ENCODE data around the gene MTHFSD. TPM values are rescaled to one million over a fixed set of nuclear protein-coding genes. Genes with fewer than 3 reads are reported as not detected.

MTHFSD gene
- polyA plus RNA-seq, 4 donors: 7.6 to 22.2 (median 14.5) TPM

- Histone ChIP-seq H3K36me3 (ENCODE audit: control insufficient read depth in 3 of 3, insufficient read depth in 2 of 3, low read depth in 1 of 3, low read length in 3 of 3) (no peaks in the 10 kb centered on the region), H3K9me3 (ENCODE audit: control insufficient read depth in 2 of 2, insufficient read depth in 1 of 2, low read depth in 1 of 2, low read length in 1 of 2) (no peaks in the 10 kb centered on the region), H3K4me3 (ENCODE audit: low read depth in 1 of 3, low read length in 3 of 3) (no peak overlapping the region), H3K27ac (ENCODE audit: low read depth in 1 of 3, low read length in 2 of 3) (no peak overlapping the region), H3K27me3 (ENCODE audit: control insufficient read depth in 3 of 3, insufficient read depth in 3 of 3, low read length in 3 of 3) (peaks cover 36 to 88% (median 50%) of the 10 kb centered on the region in 3 donors), H3K4me1 (ENCODE audit: control insufficient read depth in 3 of 3, insufficient read depth in 2 of 3, low read depth in 1 of 3, low read length in 2 of 3) (peaks cover 0 to 4% (median 0%) of the 10 kb centered on the region in 3 donors)
- FAIRE-seq (no peak), DNase-seq (no peak)
- WGBS, 3 donors: 15 to 18% (median 17%) methylated on average over 31 to 33 of the region's 33 CpGs
Observed at GRCh38 chr16:86568677-86569623, 13.9 kb upstream of the MTHFSD start.

GRCh38 chr16:86567701-86568581 lies 12.9 kb upstream of the MTHFSD start:
- Histone ChIP-seq H3K4me3 (ENCODE audit: low read depth in 1 of 3, low read length in 3 of 3) (peak overlapping the region in 1 of 3 donors; percentile 10), H3K27ac (ENCODE audit: low read depth in 1 of 3, low read length in 2 of 3) (no peak overlapping the region), H3K27me3 (ENCODE audit: control insufficient read depth in 3 of 3, insufficient read depth in 3 of 3, low read length in 3 of 3) (peaks cover 34 to 82% (median 47%) of the 10 kb centered on the region in 3 donors), H3K9me3 (ENCODE audit: control insufficient read depth in 2 of 2, insufficient read depth in 1 of 2, low read depth in 1 of 2, low read length in 1 of 2) (no peaks in the 10 kb centered on the region), H3K4me1 (ENCODE audit: control insufficient read depth in 3 of 3, insufficient read depth in 2 of 3, low read depth in 1 of 3, low read length in 2 of 3) (peaks cover 0 to 5% (median 0%) of the 10 kb centered on the region in 3 donors), H3K36me3 (ENCODE audit: control insufficient read depth in 3 of 3, insufficient read depth in 2 of 3, low read depth in 1 of 3, low read length in 3 of 3) (no peaks in the 10 kb centered on the region)
- DNase-seq (peak in 1 of 2 donors; percentile 32), FAIRE-seq (no peak)
- 3 to 7% (median 4%) methylated on average over 49 to 116 of the region's 116 CpGs for WGBS, 3 donors

GRCh38 chr16:86566966-86567700 lies 12.1 kb upstream of the MTHFSD start:
- peaks cover 0 to 5% (median 0%) of the 10 kb centered on the region in 3 donors for H3K4me1 ChIP-seq (ENCODE audit: control insufficient read depth in 3 of 3, insufficient read depth in 2 of 3, low read depth in 1 of 3, low read length in 2 of 3)
- peak overlapping the region in 1 of 3 donors; percentile 10 for H3K4me3 ChIP-seq (ENCODE audit: low read depth in 1 of 3, low read length in 3 of 3)
- WGBS, 3 donors: 2 to 9% (median 3%) methylated on average over 48 to 88 of the region's 88 CpGs
- no peak for FAIRE-seq
- H3K27ac ChIP-seq (ENCODE audit: low read depth in 1 of 3, low read length in 2 of 3): peak overlapping the region in 1 of 3 donors; percentile 42
- no peaks in the 10 kb centered on the region for H3K36me3 ChIP-seq (ENCODE audit: control insufficient read depth in 3 of 3, insufficient read depth in 2 of 3, low read depth in 1 of 3, low read length in 3 of 3)
- peaks cover 31 to 75% (median 43%) of the 10 kb centered on the region in 3 donors for H3K27me3 ChIP-seq (ENCODE audit: control insufficient read depth in 3 of 3, insufficient read depth in 3 of 3, low read length in 3 of 3)
- H3K9me3 ChIP-seq (ENCODE audit: control insufficient read depth in 2 of 2, insufficient read depth in 1 of 2, low read depth in 1 of 2, low read length in 1 of 2): no peaks in the 10 kb centered on the region
- DNase-seq: peak in 1 of 2 donors; percentile 50

- no peaks in the 10 kb centered on the region for H3K36me3 ChIP-seq (ENCODE audit: control insufficient read depth in 3 of 3, insufficient read depth in 2 of 3, low read depth in 1 of 3, low read length in 3 of 3)
- H3K4me1 ChIP-seq (ENCODE audit: control insufficient read depth in 3 of 3, insufficient read depth in 2 of 3, low read depth in 1 of 3, low read length in 2 of 3): peaks cover 0 to 5% (median 0%) of the 10 kb centered on the region in 3 donors
- peak; percentile 20 to 76 for DNase-seq
- peaks cover 28 to 69% (median 37%) of the 10 kb centered on the region in 3 donors for H3K27me3 ChIP-seq (ENCODE audit: control insufficient read depth in 3 of 3, insufficient read depth in 3 of 3, low read length in 3 of 3)
- peak within 1 kb of the TSS in 1 of 3 donors; percentile 42 for H3K27ac ChIP-seq (ENCODE audit: low read depth in 1 of 3, low read length in 2 of 3)
- no peaks in the 10 kb centered on the region for H3K9me3 ChIP-seq (ENCODE audit: control insufficient read depth in 2 of 2, insufficient read depth in 1 of 2, low read depth in 1 of 2, low read length in 1 of 2)
- 3 to 6% (median 6%) methylated on average over 30 of the region's 30 CpGs for WGBS, 3 donors
- FAIRE-seq: no peak
- H3K4me3 ChIP-seq (ENCODE audit: low read depth in 1 of 3, low read length in 3 of 3): peak within 1 kb of the TSS in 1 of 3 donors; percentile 10
Observed at GRCh38 chr16:86566601-86566965, 11.5 kb upstream of the MTHFSD start, which contains the start of gene FOXC2. TSS of gene FOXC2 (plus strand) at chr16:86566829. CDS start at chr16:86567336, 507 bp downstream.

GRCh38 chr16:86565644-86566511 lies 10.8 kb upstream of the MTHFSD start:
- Histone ChIP-seq H3K27me3 (ENCODE audit: control insufficient read depth in 3 of 3, insufficient read depth in 3 of 3, low read length in 3 of 3) (peaks cover 26 to 66% (median 31%) of the 10 kb centered on the region in 3 donors), H3K27ac (ENCODE audit: low read depth in 1 of 3, low read length in 2 of 3) (no peak overlapping the region), H3K4me3 (ENCODE audit: low read depth in 1 of 3, low read length in 3 of 3) (no peak overlapping the region)

GRCh38 chr16:86565181-86565631 lies 10.2 kb upstream of the MTHFSD start:
- no peaks in the 10 kb centered on the region for H3K9me3 ChIP-seq (ENCODE audit: control insufficient read depth in 2 of 2, insufficient read depth in 1 of 2, low read depth in 1 of 2, low read length in 1 of 2)

More at GRCh38 chr16:86565644-86566511, 10.8 kb upstream of the MTHFSD start:
- Histone ChIP-seq H3K36me3 (ENCODE audit: control insufficient read depth in 3 of 3, insufficient read depth in 2 of 3, low read depth in 1 of 3, low read length in 3 of 3) (no peaks in the 10 kb centered on the region), H3K4me1 (ENCODE audit: control insufficient read depth in 3 of 3, insufficient read depth in 2 of 3, low read depth in 1 of 3, low read length in 2 of 3) (peaks cover 0 to 5% (median 0%) of the 10 kb centered on the region in 3 donors), H3K9me3 (ENCODE audit: control insufficient read depth in 2 of 2, insufficient read depth in 1 of 2, low read depth in 1 of 2, low read length in 1 of 2) (no peaks in the 10 kb centered on the region)
- WGBS, 3 donors: 8 to 13% (median 12%) methylated on average over 53 of the region's 53 CpGs
- DNase-seq: peak in 1 of 2 donors; percentile 8
- no peak for FAIRE-seq

More at GRCh38 chr16:86565181-86565631, 10.2 kb upstream of the MTHFSD start:
- WGBS, 3 donors: 26 to 40% (median 36%) methylated on average over 16 of the region's 16 CpGs
- peaks cover 0 to 5% (median 0%) of the 10 kb centered on the region in 3 donors for H3K4me1 ChIP-seq (ENCODE audit: control insufficient read depth in 3 of 3, insufficient read depth in 2 of 3, low read depth in 1 of 3, low read length in 2 of 3)
- DNase-seq: no peak
- H3K27ac ChIP-seq (ENCODE audit: low read depth in 1 of 3, low read length in 2 of 3): no peak overlapping the region
- FAIRE-seq: no peak
- H3K36me3 ChIP-seq (ENCODE audit: control insufficient read depth in 3 of 3, insufficient read depth in 2 of 3, low read depth in 1 of 3, low read length in 3 of 3): no peaks in the 10 kb centered on the region
- H3K27me3 ChIP-seq (ENCODE audit: control insufficient read depth in 3 of 3, insufficient read depth in 3 of 3, low read length in 3 of 3): peaks cover 23 to 60% (median 26%) of the 10 kb centered on the region in 3 donors
- H3K4me3 ChIP-seq (ENCODE audit: low read depth in 1 of 3, low read length in 3 of 3): no peak overlapping the region
